HepG2 (cell line): ENCODE data around the gene CPNE5. TPM values are rescaled to one million over a fixed set of nuclear protein-coding genes. Genes with fewer than 3 reads are reported as not detected.

Source experiments
- FOSL2 ChIP-seq: sonication (generic); formaldehyde crosslinking; IDR thresholded peaks from 2 replicates; pipeline ENCODE4 v1.4.0; 2020; ENCODE audit warnings: missing genetic modification reagents
- FOXA1 ChIP-seq, 2 experiments: fragments of 450-650 bp in 1 of 2; sonication (generic) in 1 of 2; formaldehyde crosslinking in 1 of 2; IDR thresholded peaks; 2 replicates each; pipeline versions ENCODE4 v1.4.0 to v1.6.1; 2016 to 2020; ENCODE audit warnings: missing genetic modification reagents in 1 of 2
- HES4 ChIP-seq: sonication (generic); formaldehyde crosslinking; IDR thresholded peaks from 2 replicates; pipeline ENCODE4 v1.9.0; 2021; ENCODE audit warnings: mild to moderate bottlenecking, missing genetic modification reagents, borderline replicate concordance
- IKZF4 ChIP-seq: sonication (generic); formaldehyde crosslinking; IDR thresholded peaks from 2 replicates; pipeline ENCODE4 v1.5.1; 2020; ENCODE audit warnings: borderline replicate concordance, mild to moderate bottlenecking, low read depth, missing genetic modification reagents; ENCODE audit errors: not compliant biosample characterization
- LCORL ChIP-seq, 2 experiments: fragments of 450-650 bp in 1 of 2; sonication (generic) in 1 of 2; formaldehyde crosslinking in 1 of 2; IDR thresholded peaks; 2 replicates each; pipeline versions ENCODE4 v1.5.0 to v1.6.1; 2017 to 2020; ENCODE audit warnings: antibody characterized with exemption in 1 of 2, missing genetic modification reagents in 1 of 2
- MLLT10 ChIP-seq: sonication (generic); formaldehyde crosslinking; IDR thresholded peaks from 2 replicates; pipeline ENCODE4 v1.4.0; 2020; ENCODE audit warnings: missing genetic modification reagents
- MTF2 ChIP-seq: sonication (generic); formaldehyde crosslinking; IDR thresholded peaks from 2 replicates; pipeline ENCODE4 v1.5.0; 2020; ENCODE audit warnings: missing genetic modification reagents, borderline replicate concordance
- NFATC3 ChIP-seq: sonication (generic); formaldehyde crosslinking; IDR thresholded peaks from 2 replicates; pipeline ENCODE4 v1.5.1; 2020; ENCODE audit warnings: mild to moderate bottlenecking, missing genetic modification reagents
- NFKB2 ChIP-seq: sonication (generic); formaldehyde crosslinking; IDR thresholded peaks from 2 replicates; pipeline ENCODE4 v1.4.0; 2020; ENCODE audit warnings: missing genetic modification reagents, borderline replicate concordance
- PHF20 ChIP-seq: sonication (generic); formaldehyde crosslinking; IDR thresholded peaks from 2 replicates; pipeline ENCODE4 v1.5.0; 2020; ENCODE audit warnings: mild to moderate bottlenecking, missing genetic modification reagents
- POLR2AphosphoS5 ChIP-seq: IDR thresholded peaks from 2 replicates; pipeline ENCODE4 v1.6.1; 2012; ENCODE audit warnings: low read depth, low read length
- ZBTB3 ChIP-seq: sonication (generic); formaldehyde crosslinking; IDR thresholded peaks from 2 replicates; pipeline ENCODE4 v1.4.0; 2020; ENCODE audit warnings: low read depth, mild to moderate bottlenecking, moderate library complexity, missing genetic modification reagents, borderline replicate concordance
- ZNF317 ChIP-seq: sonication (generic); formaldehyde crosslinking; IDR thresholded peaks from 2 replicates; pipeline ENCODE4 v1.5.0; 2020; ENCODE audit warnings: mild to moderate bottlenecking, missing genetic modification reagents
- ZNF570 ChIP-seq: sonication (generic); formaldehyde crosslinking; IDR thresholded peaks from 2 replicates; pipeline ENCODE4 v1.4.0; 2020; ENCODE audit warnings: mild to moderate bottlenecking, missing genetic modification reagents, borderline replicate concordance
- ZNF614 ChIP-seq: IDR thresholded peaks from 2 replicates; pipeline ENCODE4 v1.6.1; 2018; ENCODE audit warnings: missing biosample characterization, missing genetic modification reagents, inconsistent platforms, borderline replicate concordance
- ZNF644 ChIP-seq: IDR thresholded peaks from 2 replicates; pipeline ENCODE4 v1.6.1; 2016; ENCODE audit warnings: low read depth
- ZNF652 ChIP-seq: IDR thresholded peaks from 2 replicates; pipeline ENCODE4 v1.6.1; 2016; ENCODE audit warnings: low read depth, borderline replicate concordance
- polyA plus RNA-seq, 8 experiments: library from polyadenylated mRNA; depleted of rRNA in 3 of 8; stranded (reverse) in 7 of 8; unstranded in 1 of 8; fragments of >200 nt; fragmentation: Illumina TruSeq in 4 of 8; extraction: Trizol in 4 of 8; gene quantifications; 2 replicates each; pipeline versions ENCODE4 v1.2.1 to v1.2.3, GENCODE V29; 2011 to 2016; ENCODE audit warnings: low read depth in 4 of 8, missing spikeins in 1 of 8, mixed read lengths in 1 of 8; ENCODE audit not compliant: insufficient read depth in 1 of 8
- total RNA-seq, 5 experiments: library from RNA; depleted of rRNA; stranded (reverse); fragments of >200 nt; fragmentation: Illumina TruSeq; extraction: Trizol; gene quantifications; 2 replicates each; pipeline ENCODE4 v1.2.3, GENCODE V29; 2016; ENCODE audit warnings: low read depth in 1 of 5
- TF ChIP-seq, protein P1 (sequence below): sonication (generic); formaldehyde crosslinking; IDR thresholded peaks from 2 replicates; pipeline ENCODE4 v1.4.0; 2020; ENCODE audit warnings: missing genetic modification reagents
- TF ChIP-seq, protein P2 (sequence below): sonication (generic); formaldehyde crosslinking; IDR thresholded peaks from 2 replicates; pipeline ENCODE4 v1.8.0; 2022; ENCODE audit warnings: missing genetic modification reagents, mild to moderate bottlenecking, borderline replicate concordance
- TF ChIP-seq, protein P3 (sequence below): sonication (generic); formaldehyde crosslinking; IDR thresholded peaks from 2 replicates; pipeline ENCODE4 v1.4.0; 2020; ENCODE audit warnings: mild to moderate bottlenecking, missing genetic modification reagents

Gene CPNE5
- total and polyA plus RNA-seq, 2 of the 13 experiments (the other 11 are each of a cell fraction or from before 2014, with no cell fraction given), result 0.16 TPM; not detected in 1

DNA sequence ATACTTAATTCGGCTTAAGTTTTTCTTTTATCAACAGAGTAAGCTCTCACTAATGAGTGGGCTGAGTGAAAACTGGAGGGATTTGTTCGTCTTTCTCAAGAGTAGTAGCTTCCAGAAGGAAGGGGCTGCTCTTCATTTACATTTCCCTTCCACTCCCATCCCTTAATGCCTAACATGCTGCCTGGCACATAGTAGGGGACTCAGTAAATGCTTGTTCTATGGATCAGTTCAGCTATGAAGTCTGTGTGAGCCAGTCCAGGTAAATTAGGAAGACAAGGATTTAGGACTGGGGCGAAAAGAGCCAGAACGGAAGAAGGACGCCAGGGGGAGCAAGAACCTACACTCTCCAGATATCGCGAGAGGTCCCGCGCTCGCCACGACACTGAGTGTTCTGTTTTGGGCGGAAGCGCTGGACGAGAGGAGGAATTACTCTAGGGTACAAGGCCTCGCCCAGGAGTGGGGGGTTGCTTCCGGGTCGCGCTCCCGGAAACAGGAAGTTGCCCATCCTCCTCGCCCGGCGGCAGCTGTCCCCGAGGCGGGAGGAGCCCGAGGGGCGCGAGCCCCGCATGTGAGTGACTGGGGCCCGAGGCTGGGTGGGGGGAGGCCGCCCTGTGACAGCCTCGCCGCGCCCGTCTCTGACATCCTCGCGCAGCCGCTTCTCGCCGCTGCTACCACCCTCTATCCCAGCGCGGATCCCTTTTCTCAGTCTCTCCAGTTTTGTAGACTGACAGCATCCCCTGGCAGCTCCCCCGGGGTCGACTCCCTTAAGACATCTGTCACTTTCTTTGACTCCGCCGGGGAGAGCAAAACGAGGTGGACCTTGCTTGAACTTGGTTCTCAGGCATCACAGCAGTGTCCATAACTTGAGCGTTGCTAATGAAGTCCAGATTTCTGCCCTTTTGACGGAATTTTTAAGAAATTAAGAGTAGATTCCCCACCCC lies 46.5 kb upstream of the CPNE5 start, which contains the start of gene C6orf89 (continued):
- peak; percentile 88 for TF ChIP-seq ZNF317
- no peak; the same call in 1 of the 2 replicates for TF ChIP-seq ZNF570
- no peak for TF ChIP-seq MLLT10 (CRISPR knock-in tag)
- peak; percentile 87 for TF ChIP-seq ZNF614 (CRISPR knock-in tag)
- no peak; the same call in none of the 2 replicates for TF ChIP-seq ZBTB3 (CRISPR knock-in tag)
- peak; percentile 68 for TF ChIP-seq POLR2AphosphoS5
- no peak for TF ChIP-seq MTF2 (CRISPR knock-in tag)
- TF ChIP-seq, protein P1, sequence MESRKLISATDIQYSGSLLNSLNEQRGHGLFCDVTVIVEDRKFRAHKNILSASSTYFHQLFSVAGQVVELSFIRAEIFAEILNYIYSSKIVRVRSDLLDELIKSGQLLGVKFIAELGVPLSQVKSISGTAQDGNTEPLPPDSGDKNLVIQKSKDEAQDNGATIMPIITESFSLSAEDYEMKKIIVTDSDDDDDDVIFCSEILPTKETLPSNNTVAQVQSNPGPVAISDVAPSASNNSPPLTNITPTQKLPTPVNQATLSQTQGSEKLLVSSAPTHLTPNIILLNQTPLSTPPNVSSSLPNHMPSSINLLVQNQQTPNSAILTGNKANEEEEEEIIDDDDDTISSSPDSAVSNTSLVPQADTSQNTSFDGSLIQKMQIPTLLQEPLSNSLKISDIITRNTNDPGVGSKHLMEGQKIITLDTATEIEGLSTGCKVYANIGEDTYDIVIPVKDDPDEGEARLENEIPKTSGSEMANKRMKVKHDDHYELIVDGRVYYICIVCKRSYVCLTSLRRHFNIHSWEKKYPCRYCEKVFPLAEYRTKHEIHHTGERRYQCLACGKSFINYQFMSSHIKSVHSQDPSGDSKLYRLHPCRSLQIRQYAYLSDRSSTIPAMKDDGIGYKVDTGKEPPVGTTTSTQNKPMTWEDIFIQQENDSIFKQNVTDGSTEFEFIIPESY, result no peak; the same call in 1 of the 2 replicates
- peak; percentile 70 for TF ChIP-seq ZNF652 (CRISPR knock-in tag)
- TF ChIP-seq FOSL2 (CRISPR knock-in tag), result peak; percentile 76; the same call in 1 of the 2 replicates
- no peak for TF ChIP-seq NFATC3 (CRISPR knock-in tag)
- peak; percentile 13; the same call in 1 of the 2 replicates for TF ChIP-seq LCORL (IDR thresholded peaks at IDR 0.05)
- peak; percentile 94 for TF ChIP-seq LCORL (CRISPR knock-in tag; IDR thresholded peaks at IDR 0.05)
- TF ChIP-seq IKZF4 (CRISPR knock-in tag), result peak; percentile 85
- TF ChIP-seq PHF20, result peak; percentile 100
- TF ChIP-seq FOXA1 (IDR thresholded peaks at IDR 0.05), result no peak
- TF ChIP-seq FOXA1 (CRISPR knock-in tag; IDR thresholded peaks at IDR 0.05), result peak; percentile 11; the same call in 1 of the 2 replicates
- TF ChIP-seq HES4 (CRISPR knock-in tag), result peak; percentile 83; the same call in 1 of the 2 replicates
- TF ChIP-seq, protein P2, sequence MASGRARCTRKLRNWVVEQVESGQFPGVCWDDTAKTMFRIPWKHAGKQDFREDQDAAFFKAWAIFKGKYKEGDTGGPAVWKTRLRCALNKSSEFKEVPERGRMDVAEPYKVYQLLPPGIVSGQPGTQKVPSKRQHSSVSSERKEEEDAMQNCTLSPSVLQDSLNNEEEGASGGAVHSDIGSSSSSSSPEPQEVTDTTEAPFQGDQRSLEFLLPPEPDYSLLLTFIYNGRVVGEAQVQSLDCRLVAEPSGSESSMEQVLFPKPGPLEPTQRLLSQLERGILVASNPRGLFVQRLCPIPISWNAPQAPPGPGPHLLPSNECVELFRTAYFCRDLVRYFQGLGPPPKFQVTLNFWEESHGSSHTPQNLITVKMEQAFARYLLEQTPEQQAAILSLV, result peak; percentile 97
- TF ChIP-seq NFKB2 (CRISPR knock-in tag), result peak; percentile 94; the same call in 1 of the 2 replicates
- TF ChIP-seq ZNF644, result no peak
- TF ChIP-seq, protein P3, sequence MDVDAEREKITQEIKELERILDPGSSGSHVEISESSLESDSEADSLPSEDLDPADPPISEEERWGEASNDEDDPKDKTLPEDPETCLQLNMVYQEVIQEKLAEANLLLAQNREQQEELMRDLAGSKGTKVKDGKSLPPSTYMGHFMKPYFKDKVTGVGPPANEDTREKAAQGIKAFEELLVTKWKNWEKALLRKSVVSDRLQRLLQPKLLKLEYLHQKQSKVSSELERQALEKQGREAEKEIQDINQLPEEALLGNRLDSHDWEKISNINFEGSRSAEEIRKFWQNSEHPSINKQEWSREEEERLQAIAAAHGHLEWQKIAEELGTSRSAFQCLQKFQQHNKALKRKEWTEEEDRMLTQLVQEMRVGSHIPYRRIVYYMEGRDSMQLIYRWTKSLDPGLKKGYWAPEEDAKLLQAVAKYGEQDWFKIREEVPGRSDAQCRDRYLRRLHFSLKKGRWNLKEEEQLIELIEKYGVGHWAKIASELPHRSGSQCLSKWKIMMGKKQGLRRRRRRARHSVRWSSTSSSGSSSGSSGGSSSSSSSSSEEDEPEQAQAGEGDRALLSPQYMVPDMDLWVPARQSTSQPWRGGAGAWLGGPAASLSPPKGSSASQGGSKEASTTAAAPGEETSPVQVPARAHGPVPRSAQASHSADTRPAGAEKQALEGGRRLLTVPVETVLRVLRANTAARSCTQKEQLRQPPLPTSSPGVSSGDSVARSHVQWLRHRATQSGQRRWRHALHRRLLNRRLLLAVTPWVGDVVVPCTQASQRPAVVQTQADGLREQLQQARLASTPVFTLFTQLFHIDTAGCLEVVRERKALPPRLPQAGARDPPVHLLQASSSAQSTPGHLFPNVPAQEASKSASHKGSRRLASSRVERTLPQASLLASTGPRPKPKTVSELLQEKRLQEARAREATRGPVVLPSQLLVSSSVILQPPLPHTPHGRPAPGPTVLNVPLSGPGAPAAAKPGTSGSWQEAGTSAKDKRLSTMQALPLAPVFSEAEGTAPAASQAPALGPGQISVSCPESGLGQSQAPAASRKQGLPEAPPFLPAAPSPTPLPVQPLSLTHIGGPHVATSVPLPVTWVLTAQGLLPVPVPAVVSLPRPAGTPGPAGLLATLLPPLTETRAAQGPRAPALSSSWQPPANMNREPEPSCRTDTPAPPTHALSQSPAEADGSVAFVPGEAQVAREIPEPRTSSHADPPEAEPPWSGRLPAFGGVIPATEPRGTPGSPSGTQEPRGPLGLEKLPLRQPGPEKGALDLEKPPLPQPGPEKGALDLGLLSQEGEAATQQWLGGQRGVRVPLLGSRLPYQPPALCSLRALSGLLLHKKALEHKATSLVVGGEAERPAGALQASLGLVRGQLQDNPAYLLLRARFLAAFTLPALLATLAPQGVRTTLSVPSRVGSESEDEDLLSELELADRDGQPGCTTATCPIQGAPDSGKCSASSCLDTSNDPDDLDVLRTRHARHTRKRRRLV (CRISPR knock-in tag), result no peak
